ENCODE results near the gene NR6A1.

DNA sequence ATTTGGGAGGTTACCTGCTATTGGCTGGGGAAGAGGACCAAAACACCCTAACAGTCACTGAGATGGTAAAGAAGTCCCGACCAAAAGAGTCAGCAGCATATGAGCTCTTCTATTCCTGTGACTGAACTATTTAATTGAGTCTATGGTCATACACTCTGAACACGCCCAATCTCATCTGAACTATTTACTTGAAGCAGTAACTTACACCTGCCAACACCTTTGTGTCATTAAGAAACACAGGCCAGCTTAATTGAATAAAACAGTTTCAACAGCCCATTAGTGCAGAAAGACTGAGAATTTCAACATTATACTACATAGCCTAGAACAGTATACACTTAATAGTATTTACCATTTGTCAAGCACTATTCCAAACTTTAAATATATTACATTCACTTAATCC, 47.8 kb downstream of the NR6A1 start:
- TF ChIP-seq, protein P1, sequence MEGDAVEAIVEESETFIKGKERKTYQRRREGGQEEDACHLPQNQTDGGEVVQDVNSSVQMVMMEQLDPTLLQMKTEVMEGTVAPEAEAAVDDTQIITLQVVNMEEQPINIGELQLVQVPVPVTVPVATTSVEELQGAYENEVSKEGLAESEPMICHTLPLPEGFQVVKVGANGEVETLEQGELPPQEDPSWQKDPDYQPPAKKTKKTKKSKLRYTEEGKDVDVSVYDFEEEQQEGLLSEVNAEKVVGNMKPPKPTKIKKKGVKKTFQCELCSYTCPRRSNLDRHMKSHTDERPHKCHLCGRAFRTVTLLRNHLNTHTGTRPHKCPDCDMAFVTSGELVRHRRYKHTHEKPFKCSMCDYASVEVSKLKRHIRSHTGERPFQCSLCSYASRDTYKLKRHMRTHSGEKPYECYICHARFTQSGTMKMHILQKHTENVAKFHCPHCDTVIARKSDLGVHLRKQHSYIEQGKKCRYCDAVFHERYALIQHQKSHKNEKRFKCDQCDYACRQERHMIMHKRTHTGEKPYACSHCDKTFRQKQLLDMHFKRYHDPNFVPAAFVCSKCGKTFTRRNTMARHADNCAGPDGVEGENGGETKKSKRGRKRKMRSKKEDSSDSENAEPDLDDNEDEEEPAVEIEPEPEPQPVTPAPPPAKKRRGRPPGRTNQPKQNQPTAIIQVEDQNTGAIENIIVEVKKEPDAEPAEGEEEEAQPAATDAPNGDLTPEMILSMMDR (IDR thresholded peaks at IDR 0.05 in 8 of 11, conservative IDR thresholded peaks at IDR 0.05 in 3 of 11): no peak
- TF ChIP-seq POLR2AphosphoS5 (IDR thresholded peaks at IDR 0.05) (no peak), POLR2A (IDR thresholded peaks at IDR 0.05) (no peak)
